Prostate gland (tissue), 2 donors: ENCODE measurements around the gene NKX1-1. TPM values are rescaled to one million over a fixed set of nuclear protein-coding genes. Genes with fewer than 3 reads are reported as not detected.

Source experiments
- DNase-seq: peaks from one replicate; pipeline ENCODE4 v3.0.0-alpha.2; 2019; ENCODE audit warnings: low spot score
- H3K27ac ChIP-seq, 2 donors: fragments of 200-600 bp; sonication (generic); 2 replicates each; pipeline ENCODE4 v1.5.1; 2017 to 2019
- H3K27me3 ChIP-seq: fragments of 200-600 bp; sonication (generic); replicated peaks from 2 replicates; pipeline ENCODE4 v1.5.1; 2019; ENCODE audit not compliant: insufficient read depth
- H3K36me3 ChIP-seq, 2 donors: fragments of 200-600 bp; sonication (generic); 1 replicate in 1 of 2; 2 replicates in 1 of 2; pipeline versions ENCODE4 v1.5.1 to v1.8.1; 2017 to 2019
- H3K4me1 ChIP-seq: fragments of 200-600 bp; sonication (generic); replicated peaks from 2 replicates; pipeline ENCODE4 v1.5.1; 2019
- H3K4me3 ChIP-seq, 2 donors: fragments of 200-600 bp; sonication (generic); 2 replicates each; pipeline ENCODE4 v1.5.1; 2017 to 2019
- H3K9me3 ChIP-seq: fragments of 200-600 bp; sonication (generic); 2 replicates; pipeline ENCODE4 v1.5.1; 2017
- CTCF ChIP-seq, 4 experiments: fragments of 200-600 bp in 2 of 4; fragments of 450-650 bp in 2 of 4; sonication (generic) in 2 of 4; IDR thresholded peaks; 1 replicate in 3 of 4; 2 replicates in 1 of 4; pipeline ENCODE4 v1.5.1; 2016 to 2019; ENCODE audit warnings: antibody characterized with exemption in 4 of 4, mild to moderate bottlenecking in 2 of 4, moderate library complexity in 2 of 4
- POLR2A ChIP-seq: fragments of 450-650 bp; IDR thresholded peaks from one replicate; pipeline ENCODE4 v1.6.1; 2016; ENCODE audit warnings: antibody characterized with exemption, mild to moderate bottlenecking
- POLR2AphosphoS5 ChIP-seq: sonication (generic); formaldehyde crosslinking; IDR thresholded peaks from one replicate; pipeline ENCODE4 v1.6.1; 2017; ENCODE audit warnings: antibody characterized with exemption
- WGBS: methylation state at CpG from one replicate; pipeline ENCODE4 v1.1.5; 2018; 5-methylcytosine and 5-hydroxymethylcytosine counted together
- intact Hi-C: fragments of 100-400 bp; cut with DNase I; formaldehyde crosslinking; loops from one replicate; pipeline ENCODE4 v1.14.2; 2022
- total RNA-seq, 2 donors: library from RNA; depleted of rRNA; stranded (reverse); fragments of >200 nt; gene quantifications; one replicate each; pipeline ENCODE4 v1.1.0, GENCODE V29; 2016

NKX1-1 gene
- not detected for total RNA-seq

DNA sequence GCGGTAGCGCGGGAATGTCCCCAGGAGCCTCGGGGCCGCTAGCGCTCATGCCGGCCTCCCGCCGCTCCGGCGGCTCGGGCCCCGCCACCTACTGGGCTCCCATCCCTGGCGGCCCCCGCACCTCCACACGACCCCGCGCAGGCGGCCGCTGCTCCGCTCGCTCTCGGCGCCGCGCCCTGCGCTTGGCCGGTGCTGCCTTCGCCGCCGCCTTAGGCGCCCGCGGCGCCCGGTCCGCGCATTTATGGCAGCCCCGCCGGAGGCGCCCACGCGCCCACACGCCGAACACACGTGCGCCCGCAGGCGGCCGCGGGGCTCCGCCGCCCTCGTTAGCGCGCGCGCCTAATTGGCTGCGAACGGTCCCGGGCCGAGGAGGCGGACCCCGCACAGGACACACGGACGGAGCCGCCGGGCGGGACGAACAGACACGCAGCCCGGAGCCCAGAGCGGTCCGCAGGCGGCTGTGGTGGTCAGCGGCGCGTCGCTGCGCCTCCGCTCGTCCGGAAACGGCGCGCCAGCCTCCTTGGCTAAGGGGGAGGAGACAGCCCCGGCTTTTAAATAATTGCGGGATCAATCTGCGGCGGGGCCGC lies at the start of gene NKX1-1:
TSS of gene NKX1-1 (minus strand) at position 49 of the 587 bp plus-strand sequence. CDS start at position 49, 0 bp downstream.
- intact Hi-C loops = no loop called here
- TF ChIP-seq POLR2A (no peak), POLR2AphosphoS5 (no peak), CTCF (IDR thresholded peaks at IDR 0.05) (no peak)
- H3K36me3 ChIP-seq = no peaks in the 10 kb centered on the region
- DNase-seq = peak; percentile 3
- peaks cover 83% of the 10 kb centered on the region for H3K27me3 ChIP-seq
- H3K4me3 ChIP-seq = no peak within 1 kb of the TSS
- no peaks in the 10 kb centered on the region for H3K9me3 ChIP-seq
- 0% methylated on average over 5 of the region's 91 CpGs for WGBS
- H3K4me1 ChIP-seq = peaks cover 6% of the 10 kb centered on the region
- H3K27ac ChIP-seq = no peak within 1 kb of the TSS

DNA sequence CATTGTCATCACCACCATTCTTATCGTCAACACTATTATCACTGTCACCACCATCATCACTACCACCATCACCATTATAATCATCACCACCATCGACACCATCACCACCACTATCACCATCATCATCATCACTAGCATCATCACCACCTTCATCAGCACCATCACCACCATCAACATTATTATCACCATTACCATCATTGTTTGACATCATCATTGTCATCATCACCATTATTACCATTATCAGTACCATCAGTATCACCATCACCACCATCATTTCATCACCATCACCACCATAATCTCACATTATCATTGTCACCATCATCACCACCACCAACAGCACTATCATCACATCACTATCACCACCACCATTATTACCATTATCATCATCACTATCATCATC lies 47.5 kb upstream of the NKX1-1 start:
- H3K27me3 ChIP-seq = peaks cover 5% of the 10 kb centered on the region
- no peaks in the 10 kb centered on the region for H3K9me3 ChIP-seq
- no peak for DNase-seq
- no peak overlapping the region for H3K27ac ChIP-seq
- H3K4me1 ChIP-seq = no peaks in the 10 kb centered on the region
- intact Hi-C loops = no loop called here
- TF ChIP-seq POLR2A (no peak), CTCF (IDR thresholded peaks at IDR 0.05) (no peak), POLR2AphosphoS5 (no peak)
- no peak overlapping the region for H3K4me3 ChIP-seq
- WGBS = 94% methylated on average over 2 of the region's 2 CpGs
- no peaks in the 10 kb centered on the region for H3K36me3 ChIP-seq

DNA sequence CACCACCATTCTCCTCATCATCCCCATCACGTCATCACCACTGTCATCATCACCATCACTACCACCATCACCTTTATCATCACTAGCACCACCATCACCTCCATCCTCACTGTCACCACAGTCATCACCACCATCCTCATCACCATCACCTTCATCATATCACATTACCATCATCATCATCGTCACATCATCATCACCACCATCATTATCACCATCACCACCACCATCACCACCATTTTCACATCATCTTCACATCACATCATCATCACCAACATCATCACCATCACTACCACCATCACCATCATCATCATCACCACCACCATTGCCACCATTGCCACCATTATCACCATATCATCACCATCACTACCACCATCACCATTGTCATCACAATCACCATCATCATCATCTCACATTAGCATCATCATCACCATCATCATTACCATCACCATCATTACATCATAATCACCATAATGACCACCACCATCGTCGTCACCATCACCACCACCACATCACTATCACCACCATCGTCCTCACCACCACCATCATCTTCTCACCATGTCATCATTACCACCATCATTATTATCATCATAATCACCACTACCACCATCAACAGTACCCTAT lies 46.3 kb upstream of the NKX1-1 start:
- Histone ChIP-seq H3K36me3 (no peaks in the 10 kb centered on the region), H3K9me3 (no peaks in the 10 kb centered on the region), H3K27me3 (peaks cover 5% of the 10 kb centered on the region), H3K4me1 (no peaks in the 10 kb centered on the region), H3K27ac (no peak overlapping the region), H3K4me3 (no peak overlapping the region)
- intact Hi-C loops = no loop called here
- TF ChIP-seq POLR2AphosphoS5 = no peak
- TF ChIP-seq POLR2A = no peak
- TF ChIP-seq CTCF (IDR thresholded peaks at IDR 0.05) = no peak
- 73% methylated on average over 5 of the region's 5 CpGs for WGBS
- no peak for DNase-seq

DNA sequence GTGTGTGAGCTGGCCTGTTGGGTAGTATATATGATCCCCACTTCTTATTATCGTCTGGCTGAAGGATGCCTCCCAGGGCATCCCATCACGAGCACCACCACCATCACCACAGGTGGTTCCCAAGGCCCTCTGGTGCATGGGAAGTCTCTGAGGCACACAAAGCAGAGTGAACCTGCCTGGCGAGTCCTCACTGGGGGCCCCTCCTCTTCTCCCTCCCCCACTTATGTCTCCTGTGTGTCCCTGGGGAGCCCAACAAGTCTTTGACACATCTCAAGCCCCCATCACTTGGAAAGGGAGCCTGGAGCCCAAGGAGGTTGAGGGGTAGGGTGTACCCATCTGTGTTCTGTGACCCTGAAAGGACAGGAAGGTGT lies 45.5 kb upstream of the NKX1-1 start:
- no peak for DNase-seq
- TF ChIP-seq POLR2AphosphoS5 (no peak), POLR2A (no peak), CTCF (IDR thresholded peaks at IDR 0.05) (no peak)
- Histone ChIP-seq H3K4me3 (no peak overlapping the region), H3K4me1 (no peaks in the 10 kb centered on the region), H3K27ac (no peak overlapping the region), H3K9me3 (no peaks in the 10 kb centered on the region), H3K36me3 (no peaks in the 10 kb centered on the region), H3K27me3 (peaks cover 5% of the 10 kb centered on the region)
- 72% methylated on average over 3 of the region's 3 CpGs for WGBS
- intact Hi-C loops = no loop called here

DNA sequence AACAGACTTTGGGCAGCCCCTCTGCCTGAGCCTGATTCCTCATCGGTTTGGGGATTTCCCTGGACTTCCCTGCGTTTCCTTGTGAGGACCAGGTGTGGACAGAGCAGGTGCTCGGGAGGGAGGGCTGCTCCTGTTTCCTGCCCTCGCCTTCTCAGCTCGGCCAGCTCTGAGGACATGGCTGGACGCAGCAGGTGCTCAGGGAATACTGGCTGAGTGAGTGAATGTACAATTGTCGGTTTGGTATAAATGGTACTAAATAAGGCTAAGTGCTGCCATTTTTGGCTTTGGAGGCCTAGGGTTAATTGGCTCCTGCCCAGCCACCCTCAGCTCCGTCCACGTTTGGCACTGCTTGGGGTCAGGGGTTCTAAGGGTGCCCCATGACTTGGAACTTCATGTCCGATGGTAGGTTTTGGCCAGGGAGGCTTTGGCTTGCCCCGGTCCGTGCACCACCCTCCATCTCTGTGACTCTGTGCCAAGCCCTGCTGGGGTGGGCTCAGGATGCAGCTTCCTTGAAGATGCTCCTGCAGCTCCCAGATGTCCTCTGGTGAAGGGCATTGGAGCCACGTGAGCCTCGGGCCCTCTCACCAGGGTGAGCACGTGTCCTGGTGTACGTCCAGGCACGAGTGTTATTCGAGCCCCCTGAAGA lies 45.0 kb upstream of the NKX1-1 start:
- intact Hi-C loops = no loop called here
- Histone ChIP-seq H3K27ac (no peak overlapping the region), H3K4me1 (no peaks in the 10 kb centered on the region), H3K27me3 (peaks cover 5% of the 10 kb centered on the region), H3K9me3 (no peaks in the 10 kb centered on the region), H3K4me3 (no peak overlapping the region), H3K36me3 (no peaks in the 10 kb centered on the region)
- 77% methylated on average over 18 of the region's 18 CpGs for WGBS
- TF ChIP-seq POLR2A = no peak
- TF ChIP-seq POLR2AphosphoS5 = no peak
- TF ChIP-seq CTCF (IDR thresholded peaks at IDR 0.05) = no peak
- no peak for DNase-seq
